ENCODE results near the gene INSL3.
A peak's percentile ranks its signal among the peaks of the same experiment; 100 is the strongest.
"Not testable (repeated sequence)": the region's sequence is repeated elsewhere in the genome, so short reads cannot be mapped to it uniquely, and the experiment has no call there.

Gene INSL3

GRCh38 chr19:17778251-17778967 is 42.9 kb downstream of the INSL3 start:
- Histone ChIP-seq H3K9ac (ENCODE audit: low read depth, low read length, poor library complexity) (peak overlapping the region; percentile 92), H3K4me3 (ENCODE audit: low read length in 2 of 2) (peak overlapping the region in 1 of 2 donors; percentile 75), H2BK120ac (ENCODE audit: low read depth, low read length) (peak overlapping the region; percentile 21), H2AK5ac (ENCODE audit: low read depth, low read length) (peak overlapping the region; percentile 100), H3K27ac (replicated peaks; ENCODE audit: low read length) (peak overlapping the region; percentile 43), H3K23ac (ENCODE audit: low read depth, low read length, poor library complexity) (peak overlapping the region; percentile 95), H3K18ac (ENCODE audit: low read length) (peak overlapping the region; percentile 95), H4K91ac (ENCODE audit: low read depth, low read length, poor library complexity) (peak overlapping the region; percentile 64), H3K27me3 (ENCODE audit: control insufficient read depth in 3 of 3, insufficient read depth in 3 of 3, low read depth in 1 of 3, low read length in 3 of 3) (no peaks in the 10 kb centered on the region), H2BK15ac (ENCODE audit: low read length) (peak overlapping the region; percentile 99), H3K4me2 (ENCODE audit: insufficient read depth, low read length, poor library complexity, severe bottlenecking) (peak overlapping the region; percentile 59), H4K8ac (ENCODE audit: low read depth, low read length) (no peak overlapping the region), H2BK12ac (ENCODE audit: low read length) (peak overlapping the region; percentile 99), H3K4me1 (ENCODE audit: control insufficient read depth in 2 of 2, insufficient read depth in 1 of 2, low read depth in 1 of 2, low read length in 2 of 2) (peaks cover 5 to 14% of the 10 kb centered on the region in 2 donors), H3K4ac (ENCODE audit: low read length) (peak overlapping the region; percentile 84), H3K36me3 (replicated peaks in 1 of 2; ENCODE audit: control insufficient read depth in 2 of 2, insufficient read depth in 2 of 2, low read length in 2 of 2) (peaks cover 0 to 3% of the 10 kb centered on the region in 2 donors), H3K14ac (ENCODE audit: low read length) (peak overlapping the region; percentile 98), H2BK5ac (ENCODE audit: low read length) (peak overlapping the region; percentile 82), H3K79me1 (ENCODE audit: low read depth, low read length) (peaks cover 2% of the 10 kb centered on the region), H2AFZ (ENCODE audit: low read length) (no peak overlapping the region), H3K9me3 (replicated peaks in 1 of 2; ENCODE audit: control insufficient read depth in 2 of 2, insufficient read depth in 1 of 2, low read depth in 1 of 2, low read length in 2 of 2) (no peaks in the 10 kb centered on the region)
- peak; percentile 54 for DNase-seq (ENCODE audit: low spot score)
- WGBS, 2 donors (ENCODE audit: extremely low coverage in 2 of 2, insufficient read length in 2 of 2, insufficient replicate concordance in 1 of 2): no CpG with 5 or more reads among the region's 37 CpGs

- no CpG with 5 or more reads among the region's 10 CpGs for WGBS, 2 donors (ENCODE audit: extremely low coverage in 2 of 2, insufficient read length in 2 of 2, insufficient replicate concordance in 1 of 2)
- not testable (repeated sequence) for DNase-seq (ENCODE audit: low spot score)
- peak overlapping the region; percentile 71 for H3K18ac ChIP-seq (ENCODE audit: low read length)
These were observed 43.5 kb downstream of the INSL3 start for GRCh38 chr19:17777840-17778239.

GRCh38 chr19:17775991-17776803 is 45.1 kb downstream of the INSL3 start:
- peaks cover 0 to 3% of the 10 kb centered on the region in 2 donors for H3K36me3 ChIP-seq (replicated peaks in 1 of 2; ENCODE audit: control insufficient read depth in 2 of 2, insufficient read depth in 2 of 2, low read length in 2 of 2)
- H3K27ac ChIP-seq (replicated peaks; ENCODE audit: low read length): no peak overlapping the region
- H2BK15ac ChIP-seq (ENCODE audit: low read length): peak overlapping the region; percentile 12
- H3K9ac ChIP-seq (ENCODE audit: low read depth, low read length, poor library complexity): no peak overlapping the region
- H2BK5ac ChIP-seq (ENCODE audit: low read length): no peak overlapping the region
- H2AFZ ChIP-seq (ENCODE audit: low read length): no peak overlapping the region
- no peak for DNase-seq (ENCODE audit: low spot score)
- no peak overlapping the region for H4K8ac ChIP-seq (ENCODE audit: low read depth, low read length)
- H3K4ac ChIP-seq (ENCODE audit: low read length): no peak overlapping the region
- peak overlapping the region in 1 of 2 donors; percentile 7 for H3K4me3 ChIP-seq (ENCODE audit: low read length in 2 of 2)
- H2BK12ac ChIP-seq (ENCODE audit: low read length): no peak overlapping the region
- H3K18ac ChIP-seq (ENCODE audit: low read length): no peak overlapping the region
- no peak overlapping the region for H2BK120ac ChIP-seq (ENCODE audit: low read depth, low read length)
- H3K79me1 ChIP-seq (ENCODE audit: low read depth, low read length): peaks cover 2% of the 10 kb centered on the region
- H3K4me2 ChIP-seq (ENCODE audit: insufficient read depth, low read length, poor library complexity, severe bottlenecking): no peak overlapping the region
- no peak overlapping the region for H3K14ac ChIP-seq (ENCODE audit: low read length)
- H2AK5ac ChIP-seq (ENCODE audit: low read depth, low read length): peak overlapping the region; percentile 9
- WGBS, 2 donors (ENCODE audit: extremely low coverage in 2 of 2, insufficient read length in 2 of 2, insufficient replicate concordance in 1 of 2): no CpG with 5 or more reads among the region's 27 CpGs
- H3K23ac ChIP-seq (ENCODE audit: low read depth, low read length, poor library complexity): no peak overlapping the region
- peaks cover 5 to 14% of the 10 kb centered on the region in 2 donors for H3K4me1 ChIP-seq (ENCODE audit: control insufficient read depth in 2 of 2, insufficient read depth in 1 of 2, low read depth in 1 of 2, low read length in 2 of 2)
- H3K27me3 ChIP-seq (ENCODE audit: control insufficient read depth in 3 of 3, insufficient read depth in 3 of 3, low read depth in 1 of 3, low read length in 3 of 3): no peaks in the 10 kb centered on the region
- H4K91ac ChIP-seq (ENCODE audit: low read depth, low read length, poor library complexity): no peak overlapping the region
- H3K9me3 ChIP-seq (replicated peaks in 1 of 2; ENCODE audit: control insufficient read depth in 2 of 2, insufficient read depth in 1 of 2, low read depth in 1 of 2, low read length in 2 of 2): peaks cover 0 to 2% of the 10 kb centered on the region in 2 donors

More at GRCh38 chr19:17777840-17778239, 43.5 kb downstream of the INSL3 start:
- not testable (repeated sequence) for H3K4ac ChIP-seq (ENCODE audit: low read length); H3K27ac ChIP-seq (replicated peaks; ENCODE audit: low read length); H4K91ac ChIP-seq (ENCODE audit: low read depth, low read length, poor library complexity); H3K36me3 ChIP-seq (replicated peaks in 1 of 2; ENCODE audit: control insufficient read depth in 2 of 2, insufficient read depth in 2 of 2, low read length in 2 of 2); H4K8ac ChIP-seq (ENCODE audit: low read depth, low read length); H3K9ac ChIP-seq (ENCODE audit: low read depth, low read length, poor library complexity); H2AK5ac ChIP-seq (ENCODE audit: low read depth, low read length); H3K4me3 ChIP-seq (ENCODE audit: low read length in 2 of 2); H3K27me3 ChIP-seq (ENCODE audit: control insufficient read depth in 3 of 3, insufficient read depth in 3 of 3, low read depth in 1 of 3, low read length in 3 of 3); H2BK5ac ChIP-seq (ENCODE audit: low read length); H2BK12ac ChIP-seq (ENCODE audit: low read length); H2AFZ ChIP-seq (ENCODE audit: low read length); H3K9me3 ChIP-seq (replicated peaks in 1 of 2; ENCODE audit: control insufficient read depth in 2 of 2, insufficient read depth in 1 of 2, low read depth in 1 of 2, low read length in 2 of 2); H3K4me2 ChIP-seq (ENCODE audit: insufficient read depth, low read length, poor library complexity, severe bottlenecking); H2BK15ac ChIP-seq (ENCODE audit: low read length); H3K79me1 ChIP-seq (ENCODE audit: low read depth, low read length); H2BK120ac ChIP-seq (ENCODE audit: low read depth, low read length); H3K14ac ChIP-seq (ENCODE audit: low read length)
- peaks cover 5 to 14% of the 10 kb centered on the region in 2 donors for H3K4me1 ChIP-seq (ENCODE audit: control insufficient read depth in 2 of 2, insufficient read depth in 1 of 2, low read depth in 1 of 2, low read length in 2 of 2)
- H3K23ac ChIP-seq (ENCODE audit: low read depth, low read length, poor library complexity): peak overlapping the region; percentile 95
